Kidney glomerular epithelial cell (primary cell): Measurements from ENCODE around the gene KIF6.
"Not testable (repeated sequence)": the region's sequence is repeated elsewhere in the genome, so short reads cannot be mapped to it uniquely, and the experiment has no call there.

Experiments
- DNase-seq: peaks from one replicate; lab custom pipeline; 2025; lab: John Stamatoyannopoulos, UW

The KIF6 gene

DNA sequence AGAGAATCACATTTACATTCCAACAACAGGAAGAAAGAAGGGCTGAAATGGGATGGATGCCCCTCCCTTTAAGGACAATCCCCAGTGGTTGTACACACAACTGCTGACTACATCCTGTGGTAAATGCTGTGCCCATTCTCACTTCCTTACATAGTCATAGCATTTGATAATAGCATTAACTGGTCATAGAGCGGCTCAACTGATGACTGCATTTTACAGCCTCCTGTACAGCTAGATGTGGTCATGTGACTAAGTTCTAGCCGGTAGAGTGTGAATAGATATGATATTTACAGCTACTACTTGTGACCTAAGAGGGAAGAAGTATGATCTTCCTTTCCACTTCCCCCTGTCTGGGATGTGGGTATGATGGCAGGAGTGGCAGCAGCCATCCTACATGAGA is 435.7 kb downstream of the KIF6 start:
- no peak for DNase-seq

DNA sequence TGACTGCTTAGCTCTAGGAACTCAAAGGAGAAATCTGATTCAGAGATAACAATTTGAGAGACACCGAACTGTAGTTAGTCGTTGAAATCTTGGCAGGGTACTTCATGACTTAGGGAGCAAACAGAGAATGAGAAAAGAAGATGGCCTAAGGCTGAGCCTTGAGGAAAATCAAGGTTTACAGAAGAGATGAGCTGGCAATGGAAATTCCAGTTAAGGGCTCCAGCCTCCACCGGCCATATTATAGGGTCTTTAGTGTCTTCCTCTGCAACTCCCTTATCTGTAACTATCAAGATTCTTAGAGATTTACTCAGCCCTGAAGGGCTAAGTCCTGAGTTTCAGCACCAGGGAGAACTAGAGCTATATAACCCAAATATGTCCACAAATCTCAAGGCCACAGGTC is 437.6 kb downstream of the KIF6 start:
- DNase-seq: no peak

- DNase-seq: not testable (repeated sequence)
These were observed 438.6 kb downstream of the KIF6 start for GRCh38 chr6:39286596-39286995.

- DNase-seq: no peak
These were observed 442.4 kb downstream of the KIF6 start for GRCh38 chr6:39282774-39283173.

GRCh38 chr6:39281312-39281980 is 443.8 kb downstream of the KIF6 start:
- DNase-seq: no peak

DNA sequence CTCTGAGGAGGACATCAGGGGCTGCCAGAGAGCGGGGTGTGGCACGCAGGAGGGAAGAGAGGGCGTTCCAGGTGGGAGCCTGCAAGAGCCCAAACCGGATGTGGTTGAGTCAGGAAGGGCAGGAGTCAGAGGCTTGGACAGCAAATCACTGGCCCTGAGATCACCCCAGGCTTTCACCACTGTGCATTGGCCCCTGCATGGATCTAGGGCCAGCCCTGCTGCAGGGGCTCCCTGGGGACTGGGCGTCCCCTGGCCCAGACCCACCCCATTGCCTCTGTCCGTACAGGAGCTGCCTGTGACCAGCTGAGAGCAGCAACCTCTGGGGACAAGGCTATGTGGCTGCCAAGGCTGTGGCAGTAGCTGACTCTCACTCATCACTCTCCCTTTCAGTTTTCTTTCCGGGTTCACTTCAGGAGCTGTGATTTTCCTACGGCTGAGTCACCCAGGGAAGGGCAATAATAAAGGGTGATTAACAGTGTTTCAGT is 444.9 kb downstream of the KIF6 start:
- DNase-seq: peak; percentile 49
